Smooth muscle cell (in vitro differentiated cells): Measurements from ENCODE around the gene GLB1L2. TPM values are rescaled to one million over a fixed set of nuclear protein-coding genes. Genes with fewer than 3 reads are reported as not detected.

Experiments used
- DNase-seq: peaks from one replicate; lab custom pipeline; 2025; ENCODE audit not compliant: unreplicated experiment; lab: John Stamatoyannopoulos, UW
- H2AFZ ChIP-seq: fragments of 200-600 bp; sonication (generic); 2 replicates; pipeline ENCODE4 v1.6.0; 2016; ENCODE audit warnings: antibody characterized with exemption, low read depth, mild to moderate bottlenecking
- H3F3A ChIP-seq: fragments of 200-600 bp; sonication (generic); 2 replicates; pipeline ENCODE4 v1.6.0; 2017; ENCODE audit warnings: antibody characterized with exemption, low read depth
- H3K27ac ChIP-seq: fragments of 200-600 bp; sonication (generic); 2 replicates; pipeline ENCODE4 v1.5.1; 2016; ENCODE audit warnings: low read depth, mild to moderate bottlenecking
- H3K27me3 ChIP-seq: fragments of 200-600 bp; sonication (generic); 2 replicates; pipeline ENCODE4 v1.6.1; 2016; ENCODE audit warnings: low read depth, mild to moderate bottlenecking
- H3K36me3 ChIP-seq: fragments of 200-600 bp; sonication (generic); 2 replicates; pipeline ENCODE4 v1.5.1; 2016; ENCODE audit warnings: low read depth
- H3K4me1 ChIP-seq: fragments of 200-600 bp; sonication (generic); 2 replicates; pipeline ENCODE4 v1.5.1; 2016; ENCODE audit warnings: low read depth
- H3K4me2 ChIP-seq: fragments of 200-600 bp; sonication (generic); 2 replicates; pipeline ENCODE4 v1.6.0; 2016; ENCODE audit warnings: mild to moderate bottlenecking
- H3K4me3 ChIP-seq: fragments of 200-600 bp; sonication (generic); 2 replicates; pipeline ENCODE4 v1.5.1; 2016; ENCODE audit warnings: mild to moderate bottlenecking
- H3K79me2 ChIP-seq: fragments of 200-600 bp; sonication (generic); 2 replicates; pipeline ENCODE4 v1.6.0; 2016; ENCODE audit warnings: low read depth, mild to moderate bottlenecking
- H3K9ac ChIP-seq: fragments of 200-600 bp; sonication (generic); 2 replicates; pipeline ENCODE4 v1.6.0; 2016; ENCODE audit warnings: low read depth
- H3K9me3 ChIP-seq: fragments of 200-600 bp; sonication (generic); replicated peaks from 2 replicates; pipeline ENCODE4 v1.5.1; 2016; ENCODE audit warnings: low read depth
- H4K20me1 ChIP-seq: fragments of 200-600 bp; sonication (generic); 2 replicates; pipeline ENCODE4 v1.6.0; 2016; ENCODE audit warnings: low read depth
- CTCF ChIP-seq: fragments of 200-600 bp; sonication (generic); IDR thresholded peaks from 2 replicates; pipeline ENCODE4 v1.5.1; 2017; ENCODE audit warnings: borderline replicate concordance, mild to moderate bottlenecking, antibody characterized with exemption; ENCODE audit not compliant: insufficient read depth, poor library complexity, severe bottlenecking
- WGBS: methylation state at CpG from one replicate; pipeline ENCODE4 v1.1.7; 2016; ENCODE audit warnings: low lambda C conversion rate; 5-methylcytosine and 5-hydroxymethylcytosine counted together
- polyA plus RNA-seq: library from polyadenylated mRNA; unstranded; fragments of >200 nt; fragmentation: Nextera tagmentation; extraction: Ambion mirVana; gene quantifications from 2 replicates; pipeline ENCODE4 v1.2.1, GENCODE V29; 2016
- total RNA-seq: library from RNA; depleted of rRNA; stranded (reverse); fragments of >200 nt; gene quantifications from 2 replicates; pipeline ENCODE4 v1.2.3, GENCODE V29; 2014

Gene GLB1L2
- total and polyA plus RNA-seq, 2 experiments from 2014 or later: 0.40 to 0.83 TPM

DNA sequence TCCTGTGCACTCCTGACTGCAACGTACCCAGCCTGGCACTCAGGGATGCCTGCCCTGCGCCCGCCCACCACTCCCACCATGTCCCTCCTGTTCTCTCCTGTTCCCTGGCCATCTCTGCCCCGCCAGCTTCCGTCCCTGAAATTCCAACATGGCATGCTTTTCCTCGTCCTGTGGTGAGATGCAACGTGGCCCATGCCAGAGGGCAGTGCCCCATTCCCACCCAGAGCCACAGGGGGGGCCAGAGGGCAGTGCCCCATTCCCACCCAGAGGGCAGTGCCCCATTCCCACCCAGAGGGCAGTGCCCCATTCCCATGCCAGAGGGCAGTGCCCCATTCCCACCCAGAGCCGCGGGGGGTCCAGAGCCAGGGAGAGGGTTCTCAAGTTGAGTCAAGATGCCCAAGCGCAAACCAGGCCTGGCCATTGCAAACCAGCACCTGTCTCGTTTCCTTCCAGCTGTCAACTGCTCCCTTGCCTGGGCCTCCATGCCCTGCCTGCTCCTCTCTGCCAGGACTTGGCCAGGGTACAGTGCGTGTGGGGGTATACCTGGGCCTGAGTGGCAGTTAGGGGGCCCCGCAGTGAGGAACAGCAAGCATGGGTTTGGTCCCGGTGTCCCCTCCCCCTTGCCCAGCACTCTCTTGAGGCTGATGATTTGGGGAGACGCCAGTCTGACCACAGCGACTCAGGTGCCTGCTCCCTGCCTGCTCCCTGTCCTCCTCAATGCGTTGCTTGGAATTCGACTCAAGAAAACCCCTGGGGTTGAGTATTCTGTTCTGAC lies 65.7 kb downstream of the GLB1L2 start:
- Histone ChIP-seq H3K79me2 (no peaks in the 10 kb centered on the region), H3K9me3 (no peaks in the 10 kb centered on the region), H3K27ac (no peak overlapping the region), H3K9ac (no peak overlapping the region), H3K4me1 (no peaks in the 10 kb centered on the region), H2AFZ (no peak overlapping the region), H3K27me3 (peaks cover 7% of the 10 kb centered on the region), H3K4me2 (no peak overlapping the region), H3K4me3 (no peak overlapping the region), H3K36me3 (no peaks in the 10 kb centered on the region), H4K20me1 (no peaks in the 10 kb centered on the region), H3F3A (no peaks in the 10 kb centered on the region)
- no peak for TF ChIP-seq CTCF
- DNase-seq: no peak
- 91% methylated on average over 18 of the region's 18 CpGs for WGBS

- DNase-seq: no peak
- no peaks in the 10 kb centered on the region for H3F3A ChIP-seq
- H3K36me3 ChIP-seq: no peaks in the 10 kb centered on the region
- no peak overlapping the region for H3K27ac ChIP-seq
- TF ChIP-seq CTCF: no peak
- H3K4me2 ChIP-seq: no peak overlapping the region
- H3K9ac ChIP-seq: no peak overlapping the region
- H3K27me3 ChIP-seq: peaks cover 7% of the 10 kb centered on the region
- WGBS: 91% methylated on average over 11 of the region's 11 CpGs
- no peak overlapping the region for H3K4me3 ChIP-seq
- H4K20me1 ChIP-seq: no peaks in the 10 kb centered on the region
- H3K79me2 ChIP-seq: no peaks in the 10 kb centered on the region
- no peak overlapping the region for H2AFZ ChIP-seq
- no peaks in the 10 kb centered on the region for H3K9me3 ChIP-seq
- H3K4me1 ChIP-seq: no peaks in the 10 kb centered on the region
These were observed 66.3 kb downstream of the GLB1L2 start for GRCh38 chr11:134398079-134398444.

DNA sequence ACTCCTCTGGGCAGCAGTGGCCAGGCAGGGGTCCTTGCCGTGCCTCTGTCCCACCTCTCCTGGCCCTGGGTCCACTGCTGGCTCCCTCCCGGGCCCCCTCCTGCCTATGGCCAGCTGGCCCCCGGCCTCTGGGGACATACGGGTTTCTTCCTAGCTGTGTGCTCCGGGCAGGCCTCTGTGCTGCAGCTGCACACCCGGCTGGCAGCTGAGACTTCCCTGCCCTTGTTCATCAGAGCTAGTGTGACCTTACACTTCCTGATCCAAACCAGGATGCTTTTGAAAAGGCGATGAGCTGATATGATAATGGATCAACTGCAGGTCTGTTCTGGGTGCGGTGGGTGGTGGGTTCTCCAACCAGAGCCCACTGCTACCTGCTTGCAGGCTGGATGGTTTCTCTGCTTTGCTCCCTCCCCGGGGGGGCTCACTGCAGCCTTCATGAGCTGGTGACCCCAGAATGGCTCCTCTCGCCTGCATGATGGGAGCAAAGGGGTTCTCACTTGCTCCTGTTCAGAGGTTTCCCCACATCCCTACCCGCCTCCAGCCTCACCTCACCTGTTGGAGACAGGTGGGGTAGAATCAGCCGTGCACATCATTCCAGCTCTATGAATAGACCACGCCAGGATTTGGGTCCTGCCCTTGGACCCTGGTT lies 67.0 kb downstream of the GLB1L2 start:
- Histone ChIP-seq H3K4me3 (no peak overlapping the region), H4K20me1 (no peaks in the 10 kb centered on the region), H3K36me3 (no peaks in the 10 kb centered on the region), H3K4me2 (no peak overlapping the region), H2AFZ (no peak overlapping the region), H3F3A (no peaks in the 10 kb centered on the region), H3K4me1 (no peaks in the 10 kb centered on the region), H3K9me3 (no peaks in the 10 kb centered on the region), H3K27ac (no peak overlapping the region), H3K79me2 (no peaks in the 10 kb centered on the region), H3K9ac (no peak overlapping the region), H3K27me3 (peaks cover 7% of the 10 kb centered on the region)
- WGBS: 87% methylated on average over 13 of the region's 13 CpGs
- DNase-seq: no peak
- no peak for TF ChIP-seq CTCF
